ENCODE data around the gene PGLYRP3. TPM values are rescaled to one million over a fixed set of nuclear protein-coding genes. Genes with fewer than 3 reads are reported as not detected.

PGLYRP3 gene
- total RNA-seq (2014; rRNA removed; shearing (Covaris generic)) = not detected in 2 replicates

- no peak for DNase-seq (ENCODE audit: low read depth)
Observed at GRCh38 chr1:153312570-153313186, at the start of gene PGLYRP3. Gene PGLYRP3 (minus strand): TSS chr1:153312952. CDS start chr1:153310665, 2,287 bp downstream.

- no peak for DNase-seq (ENCODE audit: low read depth)
Observed at GRCh38 chr1:153362187-153362775, 49.5 kb upstream of the PGLYRP3 start.

GRCh38 chr1:153361480-153362109 is 48.8 kb upstream of the PGLYRP3 start:
- DNase-seq (ENCODE audit: low read depth) = no peak

GRCh38 chr1:153360592-153361479 is 48.1 kb upstream of the PGLYRP3 start:
- no peak for DNase-seq (ENCODE audit: low read depth)

- no peak for DNase-seq (ENCODE audit: low read depth)
Observed at GRCh38 chr1:153360190-153360589, 47.4 kb upstream of the PGLYRP3 start.

- DNase-seq (ENCODE audit: low read depth) = no peak
Observed at GRCh38 chr1:153359241-153359640, 46.5 kb upstream of the PGLYRP3 start.

GRCh38 chr1:153358691-153358975 is 45.9 kb upstream of the PGLYRP3 start:
- DNase-seq (ENCODE audit: low read depth) = no peak

GRCh38 chr1:153357853-153358690 is 45.3 kb upstream of the PGLYRP3 start, which contains the start of gene S100A9:
Gene S100A9 (plus strand): TSS chr1:153357854. CDS start chr1:153358284, 430 bp downstream.
- no peak for DNase-seq (ENCODE audit: low read depth)

- DNase-seq (ENCODE audit: low read depth) = no peak
Observed at GRCh38 chr1:153357076-153357852, 44.5 kb upstream of the PGLYRP3 start.

- no peak for DNase-seq (ENCODE audit: low read depth)
Observed at GRCh38 chr1:153356392-153357075, 43.8 kb upstream of the PGLYRP3 start.

GRCh38 chr1:153355445-153356071 is 42.8 kb upstream of the PGLYRP3 start:
- DNase-seq (ENCODE audit: low read depth) = peak; percentile 61

- no peak for DNase-seq (ENCODE audit: low read depth)
Observed at GRCh38 chr1:153354515-153355193, 41.9 kb upstream of the PGLYRP3 start.

GRCh38 chr1:153353226-153353947 is 40.6 kb upstream of the PGLYRP3 start:
- peak; percentile 14 for DNase-seq (ENCODE audit: low read depth)

GRCh38 chr1:153352523-153352922 is 39.8 kb upstream of the PGLYRP3 start:
- DNase-seq (ENCODE audit: low read depth) = peak; percentile 56

GRCh38 chr1:153350321-153350957 is 37.7 kb upstream of the PGLYRP3 start:
- no peak for DNase-seq (ENCODE audit: low read depth)

GRCh38 chr1:153349363-153350320 is 36.9 kb upstream of the PGLYRP3 start:
- no peak for DNase-seq (ENCODE audit: low read depth)

Measured in RPMI7951 (cell line).